CD4-positive, CD25-positive, alpha-beta regulatory T cell (primary cell): ENCODE data around the gene RNF220. TPM values are rescaled to one million over a fixed set of nuclear protein-coding genes. Genes with fewer than 3 reads are reported as not detected.
A peak's percentile ranks its signal among the peaks of the same experiment; 100 is the strongest.

Experiments
- ATAC-seq, 2 donors: fragments of 150-1000 bp; cut with Tn5 transposase; one replicate each; pipeline ENCODE4 v1.10.0; 2021; ENCODE audit warnings: low read depth in 2 of 2, moderate number of reproducible peaks in 2 of 2, moderate library complexity in 1 of 2
- DNase-seq, 3 donors: peaks; one replicate each; pipeline versions ENCODE4 v3.0.0 to v3.0.0-alpha.2; 2012 to 2022; ENCODE audit warnings: mixed read lengths in 1 of 3
- H3K27ac ChIP-seq: one replicate; pipeline ENCODE4 v1.7.0; 2013; ENCODE audit warnings: mild to moderate bottlenecking, low read length; ENCODE audit not compliant: insufficient read depth, poor library complexity, severe bottlenecking
- H3K27me3 ChIP-seq: one replicate; pipeline ENCODE4 v1.7.0; 2013; ENCODE audit warnings: low read length; ENCODE audit not compliant: control insufficient read depth, insufficient read depth
- H3K36me3 ChIP-seq: one replicate; pipeline ENCODE4 v1.7.0; 2013; ENCODE audit warnings: mild to moderate bottlenecking, low read length, moderate library complexity; ENCODE audit not compliant: control insufficient read depth, insufficient read depth
- H3K4me1 ChIP-seq: 2 replicates; pipeline ENCODE4 v1.7.0; 2013; ENCODE audit warnings: mild to moderate bottlenecking, low read length; ENCODE audit not compliant: insufficient read depth, control insufficient read depth, poor library complexity, severe bottlenecking
- H3K4me3 ChIP-seq: one replicate; pipeline ENCODE4 v1.7.0; 2013; ENCODE audit warnings: low read depth, mild to moderate bottlenecking, low read length, moderate library complexity
- H3K9me3 ChIP-seq, 2 experiments: 1 replicate in 1 of 2; 2 replicates in 1 of 2; pipeline ENCODE4 v1.7.0; 2013; ENCODE audit warnings: low read length in 2 of 2, mild to moderate bottlenecking in 1 of 2, moderate library complexity in 1 of 2; ENCODE audit not compliant: control insufficient read depth in 2 of 2
- H3K27ac Mint-ChIP-seq, 3 donors: one replicate each; pipeline ENCODE4 v1.8.0; 2020 to 2022; ENCODE audit warnings: mild to moderate bottlenecking in 3 of 3, mixed read lengths in 3 of 3, moderate library complexity in 2 of 3
- H3K27me3 Mint-ChIP-seq: one replicate; pipeline ENCODE4 v1.8.0; 2022; ENCODE audit warnings: mild to moderate bottlenecking, mixed read lengths
- H3K36me3 Mint-ChIP-seq: one replicate; pipeline ENCODE4 v1.8.0; 2020; ENCODE audit warnings: mixed read lengths
- H3K4me1 Mint-ChIP-seq, 4 donors: one replicate each; pipeline ENCODE4 v1.8.0; 2020 to 2022; ENCODE audit warnings: mixed read lengths in 4 of 4, mild to moderate bottlenecking in 1 of 4
- H3K4me3 Mint-ChIP-seq, 4 donors: one replicate each; pipeline ENCODE4 v1.8.0; 2020 to 2022; ENCODE audit warnings: mild to moderate bottlenecking in 4 of 4, mixed read lengths in 4 of 4, moderate library complexity in 3 of 4
- H3K9me3 Mint-ChIP-seq, 7 donors: one replicate each; pipeline ENCODE4 v1.8.0; 2020 to 2022; ENCODE audit warnings: mixed read lengths in 7 of 7, mild to moderate bottlenecking in 3 of 7, moderate library complexity in 2 of 7
- polyA plus RNA-seq, 4 donors: library from polyadenylated mRNA; unstranded; fragments of 300-500 nt; fragmentation: Illumina TruSeq; gene quantifications; one replicate each; pipeline ENCODE4 v1.2.3, GENCODE V29; 2021
- total RNA-seq: library from RNA; stranded (reverse); gene quantifications from one replicate; pipeline ENCODE4 v1.2.3, GENCODE V29; 2022

The RNF220 gene
- total and polyA plus RNA-seq, 5 donors from 2014 or later: 73.2 to 94.8 (median 83.1) TPM

- DNase-seq: no peak
- Histone ChIP-seq H3K9me3 (no peaks in the 10 kb centered on the region), H3K4me3 (no peak overlapping the region), H3K4me1 (no peaks in the 10 kb centered on the region), H3K27me3 (peaks cover 11% of the 10 kb centered on the region), H3K27ac (no peak overlapping the region), H3K36me3 (no peaks in the 10 kb centered on the region)
- no peak for ATAC-seq
- H3K4me3 Mint-ChIP-seq: no peak overlapping the region
- H3K36me3 Mint-ChIP-seq: no peaks in the 10 kb centered on the region
- peaks cover 19% of the 10 kb centered on the region for H3K27me3 Mint-ChIP-seq
- no peak overlapping the region for H3K27ac Mint-ChIP-seq
- H3K9me3 Mint-ChIP-seq: peaks cover 0 to 1% (median 0%) of the 10 kb centered on the region in 7 donors
- H3K4me1 Mint-ChIP-seq: peaks cover 0 to 14% (median 8%) of the 10 kb centered on the region in 4 donors
These were observed 108.1 kb downstream of the RNF220 start for GRCh38 chr1:44513111-44513510.

- no peaks in the 10 kb centered on the region for H3K36me3 Mint-ChIP-seq
- H3K4me3 Mint-ChIP-seq: no peak overlapping the region
- H3K4me1 Mint-ChIP-seq: peaks cover 0 to 14% (median 8%) of the 10 kb centered on the region in 4 donors
These were observed 109.6 kb downstream of the RNF220 start for GRCh38 chr1:44514673-44515072.

GRCh38 chr1:44515416-44515815 lies 110.4 kb downstream of the RNF220 start:
- no peaks in the 10 kb centered on the region for H3K9me3 ChIP-seq
- no peaks in the 10 kb centered on the region for H3K36me3 Mint-ChIP-seq
- no peaks in the 10 kb centered on the region for H3K36me3 ChIP-seq
- peaks cover 0 to 5% (median 0%) of the 10 kb centered on the region in 7 donors for H3K9me3 Mint-ChIP-seq
- DNase-seq (no peak), ATAC-seq (no peak)
- no peak overlapping the region for H3K4me3 ChIP-seq
- H3K27me3 Mint-ChIP-seq: peaks cover 19% of the 10 kb centered on the region
- no peaks in the 10 kb centered on the region for H3K4me1 ChIP-seq
- H3K4me3 Mint-ChIP-seq: no peak overlapping the region
- peaks cover 0 to 14% (median 8%) of the 10 kb centered on the region in 4 donors for H3K4me1 Mint-ChIP-seq
- no peak overlapping the region for H3K27ac ChIP-seq
- H3K27me3 ChIP-seq: peaks cover 11% of the 10 kb centered on the region
- H3K27ac Mint-ChIP-seq: no peak overlapping the region

More at GRCh38 chr1:44514673-44515072, 109.6 kb downstream of the RNF220 start:
- Mint-ChIP-seq H3K9me3 (peaks cover 0 to 3% (median 0%) of the 10 kb centered on the region in 7 donors), H3K27me3 (peaks cover 17% of the 10 kb centered on the region), H3K27ac (no peak overlapping the region)
- no peak overlapping the region for H3K4me3 ChIP-seq
- H3K9me3 ChIP-seq: no peaks in the 10 kb centered on the region
- peaks cover 11% of the 10 kb centered on the region for H3K27me3 ChIP-seq
- no peaks in the 10 kb centered on the region for H3K4me1 ChIP-seq
- ATAC-seq (no peak), DNase-seq (no peak)
- no peaks in the 10 kb centered on the region for H3K36me3 ChIP-seq
- no peak overlapping the region for H3K27ac ChIP-seq

GRCh38 chr1:44519035-44519676 lies 114.1 kb downstream of the RNF220 start:
- Histone ChIP-seq H3K27me3 (peaks cover 11% of the 10 kb centered on the region), H3K27ac (no peak overlapping the region), H3K4me3 (no peak overlapping the region), H3K4me1 (no peaks in the 10 kb centered on the region), H3K9me3 (no peaks in the 10 kb centered on the region), H3K36me3 (no peaks in the 10 kb centered on the region)
- no peaks in the 10 kb centered on the region for H3K4me1 Mint-ChIP-seq
- H3K27me3 Mint-ChIP-seq: peaks cover 16% of the 10 kb centered on the region
- H3K9me3 Mint-ChIP-seq: peaks cover 0 to 5% (median 0%) of the 10 kb centered on the region in 7 donors
- ATAC-seq (no peak), DNase-seq (no peak)
- no peaks in the 10 kb centered on the region for H3K36me3 Mint-ChIP-seq
- H3K27ac Mint-ChIP-seq: peak overlapping the region in 1 of 3 donors; percentile 45
- no peak overlapping the region for H3K4me3 Mint-ChIP-seq

- peaks cover 3% of the 10 kb centered on the region for H3K27me3 ChIP-seq
- Mint-ChIP-seq H3K4me1 (no peaks in the 10 kb centered on the region), H3K27me3 (peaks cover 11% of the 10 kb centered on the region), H3K36me3 (no peaks in the 10 kb centered on the region), H3K4me3 (no peak overlapping the region), H3K27ac (no peak overlapping the region), H3K9me3 (peaks cover 0 to 4% (median 0%) of the 10 kb centered on the region in 7 donors)
- H3K9me3 ChIP-seq: no peaks in the 10 kb centered on the region
- no peaks in the 10 kb centered on the region for H3K36me3 ChIP-seq
- no peak for ATAC-seq
- H3K4me1 ChIP-seq: no peaks in the 10 kb centered on the region
- no peak overlapping the region for H3K27ac ChIP-seq
- H3K4me3 ChIP-seq: no peak overlapping the region
- no peak for DNase-seq
These were observed 116.5 kb downstream of the RNF220 start for GRCh38 chr1:44521378-44522080.

GRCh38 chr1:44523593-44524591 lies 118.8 kb downstream of the RNF220 start:
- H3K4me1 ChIP-seq: no peaks in the 10 kb centered on the region
- H3K9me3 Mint-ChIP-seq: peaks cover 0 to 4% (median 0%) of the 10 kb centered on the region in 7 donors
- H3K36me3 Mint-ChIP-seq: no peaks in the 10 kb centered on the region
- DNase-seq (no peak), ATAC-seq (no peak)
- no peaks in the 10 kb centered on the region for H3K4me1 Mint-ChIP-seq
- H3K27me3 ChIP-seq: no peaks in the 10 kb centered on the region
- no peak overlapping the region for H3K4me3 ChIP-seq
- H3K27ac ChIP-seq: no peak overlapping the region
- no peak overlapping the region for H3K27ac Mint-ChIP-seq
- peaks cover 11% of the 10 kb centered on the region for H3K27me3 Mint-ChIP-seq
- no peaks in the 10 kb centered on the region for H3K36me3 ChIP-seq
- no peaks in the 10 kb centered on the region for H3K9me3 ChIP-seq
- no peak overlapping the region for H3K4me3 Mint-ChIP-seq

- ATAC-seq: no peak
- no peak overlapping the region for H3K27ac Mint-ChIP-seq
- H3K9me3 ChIP-seq: no peaks in the 10 kb centered on the region
- DNase-seq: no peak
- peaks cover 0 to under 1% (median 0%) of the 10 kb centered on the region in 7 donors for H3K9me3 Mint-ChIP-seq
- H3K4me1 ChIP-seq: no peaks in the 10 kb centered on the region
- H3K4me3 Mint-ChIP-seq: no peak overlapping the region
- H3K27me3 Mint-ChIP-seq: peaks cover 7% of the 10 kb centered on the region
- H3K4me3 ChIP-seq: no peak overlapping the region
- H3K4me1 Mint-ChIP-seq: no peaks in the 10 kb centered on the region
- no peaks in the 10 kb centered on the region for H3K36me3 ChIP-seq
- no peaks in the 10 kb centered on the region for H3K36me3 Mint-ChIP-seq
- no peaks in the 10 kb centered on the region for H3K27me3 ChIP-seq
- H3K27ac ChIP-seq: no peak overlapping the region
These were observed 119.8 kb downstream of the RNF220 start for GRCh38 chr1:44524655-44525500.
